ENCODE data around the gene GSAP.

GSAP gene

GRCh38 chr7:77442636-77443035 lies 26.5 kb upstream of the GSAP start:
- no peak overlapping the region for H3K4me3 ChIP-seq (ENCODE audit: low read depth, low read length)
- in situ Hi-C loops (cut with HindIII; ENCODE audit: low sequenced_read_pairs) = no loop called here
- DNase-seq (ENCODE audit: low read depth, low spot score) = peak; percentile 28
- TF ChIP-seq, protein P1, sequence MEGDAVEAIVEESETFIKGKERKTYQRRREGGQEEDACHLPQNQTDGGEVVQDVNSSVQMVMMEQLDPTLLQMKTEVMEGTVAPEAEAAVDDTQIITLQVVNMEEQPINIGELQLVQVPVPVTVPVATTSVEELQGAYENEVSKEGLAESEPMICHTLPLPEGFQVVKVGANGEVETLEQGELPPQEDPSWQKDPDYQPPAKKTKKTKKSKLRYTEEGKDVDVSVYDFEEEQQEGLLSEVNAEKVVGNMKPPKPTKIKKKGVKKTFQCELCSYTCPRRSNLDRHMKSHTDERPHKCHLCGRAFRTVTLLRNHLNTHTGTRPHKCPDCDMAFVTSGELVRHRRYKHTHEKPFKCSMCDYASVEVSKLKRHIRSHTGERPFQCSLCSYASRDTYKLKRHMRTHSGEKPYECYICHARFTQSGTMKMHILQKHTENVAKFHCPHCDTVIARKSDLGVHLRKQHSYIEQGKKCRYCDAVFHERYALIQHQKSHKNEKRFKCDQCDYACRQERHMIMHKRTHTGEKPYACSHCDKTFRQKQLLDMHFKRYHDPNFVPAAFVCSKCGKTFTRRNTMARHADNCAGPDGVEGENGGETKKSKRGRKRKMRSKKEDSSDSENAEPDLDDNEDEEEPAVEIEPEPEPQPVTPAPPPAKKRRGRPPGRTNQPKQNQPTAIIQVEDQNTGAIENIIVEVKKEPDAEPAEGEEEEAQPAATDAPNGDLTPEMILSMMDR (IDR thresholded peaks at IDR 0.05; ENCODE audit: low read depth, low read length) = no peak

DNA sequence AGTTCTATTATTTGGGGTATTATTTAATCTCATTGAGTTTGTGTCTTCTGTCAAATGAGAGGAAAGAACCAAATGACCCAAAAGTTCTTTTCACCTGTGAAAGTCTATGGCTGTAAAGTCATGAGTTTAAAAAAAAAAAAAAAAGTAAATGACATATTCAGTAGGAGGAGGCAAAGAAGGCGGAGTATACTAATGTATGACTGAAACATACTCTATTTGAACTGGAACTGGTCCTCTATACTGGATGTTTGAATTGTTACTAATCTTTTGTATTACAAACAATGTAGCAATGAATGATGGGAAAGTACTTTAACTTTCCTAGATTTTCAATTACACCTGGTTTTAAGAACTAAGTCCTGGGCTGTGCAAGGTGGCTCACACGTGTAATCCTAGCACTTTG lies 24.9 kb upstream of the GSAP start:
- no peak for DNase-seq (ENCODE audit: low read depth, low spot score)
- TF ChIP-seq, protein P1 (IDR thresholded peaks at IDR 0.05; ENCODE audit: low read depth, low read length) = no peak
- in situ Hi-C loops (cut with HindIII; ENCODE audit: low sequenced_read_pairs) = no loop called here
- no peak overlapping the region for H3K4me3 ChIP-seq (ENCODE audit: low read depth, low read length)

- TF ChIP-seq, protein P1 (IDR thresholded peaks at IDR 0.05; ENCODE audit: low read depth, low read length) = peak; percentile 37
- no peak overlapping the region for H3K4me3 ChIP-seq (ENCODE audit: low read depth, low read length)
- in situ Hi-C loops (cut with HindIII; ENCODE audit: low sequenced_read_pairs) = no loop called here
- DNase-seq (ENCODE audit: low read depth, low spot score) = no peak
Measured at GRCh38 chr7:77439572-77439971, 23.4 kb upstream of the GSAP start.

GRCh38 chr7:77438131-77438530 lies 22.0 kb upstream of the GSAP start:
- DNase-seq (ENCODE audit: low read depth, low spot score) = no peak
- in situ Hi-C loops (cut with HindIII; ENCODE audit: low sequenced_read_pairs) = no loop called here
- TF ChIP-seq, protein P1 (IDR thresholded peaks at IDR 0.05; ENCODE audit: low read depth, low read length) = no peak

DNA sequence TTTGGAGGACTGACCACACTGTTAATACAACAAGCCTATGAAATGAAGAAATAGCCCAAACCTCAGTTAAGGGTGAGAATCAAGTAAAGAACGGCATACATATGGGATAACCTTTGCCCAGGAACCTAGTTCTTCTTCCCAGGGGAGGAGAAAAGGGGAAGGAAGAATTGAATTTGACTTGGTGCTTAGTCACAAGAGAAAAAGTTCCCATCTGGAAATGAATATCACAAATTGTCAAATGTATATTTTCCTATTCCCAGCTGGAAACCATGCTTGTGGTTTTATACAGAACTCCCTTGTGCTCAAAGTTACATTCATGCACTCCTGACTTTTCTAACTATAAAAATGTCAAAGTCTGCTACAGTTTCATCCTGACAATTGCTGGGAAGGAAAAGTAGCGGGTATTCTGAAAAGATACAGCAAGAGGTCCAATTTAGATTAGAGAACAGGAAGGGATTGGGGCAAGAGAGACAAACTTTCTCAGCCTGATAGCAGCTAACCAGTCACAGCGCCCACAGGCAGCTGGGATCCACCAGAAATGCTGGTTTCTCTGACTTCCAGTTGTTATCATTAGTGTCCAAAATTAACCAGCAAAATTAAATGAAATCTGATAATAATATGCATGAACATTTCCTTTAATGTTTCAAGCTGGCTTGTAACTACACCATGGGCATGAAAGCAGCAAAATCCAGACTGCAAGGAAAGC lies 18.6 kb upstream of the GSAP start:
- TF ChIP-seq, protein P1 (IDR thresholded peaks at IDR 0.05; ENCODE audit: low read depth, low read length) = no peak
- H3K4me3 ChIP-seq (ENCODE audit: low read depth, low read length) = no peak overlapping the region
- in situ Hi-C loops (cut with HindIII; ENCODE audit: low sequenced_read_pairs) = no loop called here
- DNase-seq (ENCODE audit: low read depth, low spot score) = peak; percentile 70

More at GRCh38 chr7:77438131-77438530, 22.0 kb upstream of the GSAP start:
- no peak overlapping the region for H3K4me3 ChIP-seq (ENCODE audit: low read depth, low read length)

- TF ChIP-seq, protein P1 (IDR thresholded peaks at IDR 0.05; ENCODE audit: low read depth, low read length) = no peak
- in situ Hi-C loops (cut with HindIII; ENCODE audit: low sequenced_read_pairs) = no loop called here
- H3K4me3 ChIP-seq (ENCODE audit: low read depth, low read length) = no peak overlapping the region
- no peak for DNase-seq (ENCODE audit: low read depth, low spot score)
Measured at GRCh38 chr7:77433901-77434300, 17.8 kb upstream of the GSAP start.

Measured in astrocyte of the spinal cord (primary cell).